B cell (primary cell): ENCODE measurements around the gene NDRG3. TPM values are rescaled to one million over a fixed set of nuclear protein-coding genes. Genes with fewer than 3 reads are reported as not detected.

ENCODE experiments used
- ATAC-seq: fragments of 200-7000 bp; cut with Tn5 transposase; one replicate; pipeline ENCODE4 v1.10.0; 2021; ENCODE audit warnings: low read depth, mild to moderate bottlenecking, moderate number of reproducible peaks, moderate library complexity
- CTCF ChIA-PET: fragments of 350-600 bp; sonication (Branson Sonifier 250); formaldehyde crosslinking; loops from one replicate; lab custom pipeline; 2021; ENCODE audit warnings: antibody characterized with exemption, inconsistent platforms; lab: Charles Lee
- POLR2A ChIA-PET: fragments of 350-600 bp; sonication (Branson Sonifier 250); formaldehyde crosslinking; loops from one replicate; lab custom pipeline; 2021; ENCODE audit warnings: antibody characterized with exemption; lab: Charles Lee
- DNase-seq: peaks from one replicate; pipeline ENCODE4 v3.0.0; 2013
- H2AFZ ChIP-seq: 2 replicates; pipeline ENCODE4 v1.6.1; 2012; ENCODE audit warnings: mild to moderate bottlenecking, low read depth, low read length; ENCODE audit not compliant: insufficient read depth, poor library complexity, severe bottlenecking
- H3K27ac ChIP-seq, 2 donors: 1 replicate in 1 of 2; 2 replicates in 1 of 2; pipeline ENCODE4 v1.5.1; 2012 to 2013; ENCODE audit warnings: low read length in 2 of 2, mild to moderate bottlenecking in 2 of 2, moderate library complexity in 1 of 2
- H3K27me3 ChIP-seq, 4 experiments: fragments of 200-600 bp in 1 of 4; sonication (generic) in 1 of 4; replicated peaks in 1 of 4; 1 replicate in 2 of 4; 2 replicates in 2 of 4; pipeline versions ENCODE4 v1.6.1 to v1.7.0; 2013 to 2016; ENCODE audit warnings: low read length in 3 of 4, mild to moderate bottlenecking in 2 of 4, mixed read lengths in 1 of 4, moderate library complexity in 1 of 4; ENCODE audit not compliant: insufficient read depth in 4 of 4, control insufficient read depth in 3 of 4; ENCODE audit errors: control extremely low read depth in 1 of 4
- H3K36me3 ChIP-seq, 2 experiments: replicated peaks in 1 of 2; 1 replicate in 1 of 2; 2 replicates in 1 of 2; pipeline versions ENCODE4 v1.6.1 to v1.7.1; 2013; ENCODE audit warnings: low read length in 1 of 2; ENCODE audit not compliant: insufficient read depth in 2 of 2, control insufficient read depth in 1 of 2; ENCODE audit errors: control extremely low read depth in 1 of 2, extremely low read depth in 1 of 2
- H3K4me1 ChIP-seq, 2 donors: fragments of 200-600 bp in 1 of 2; sonication (generic) in 1 of 2; 1 replicate in 1 of 2; 2 replicates in 1 of 2; pipeline versions ENCODE4 v1.5.1 to v1.6.1; 2013 to 2017; ENCODE audit warnings: low read length in 2 of 2; ENCODE audit not compliant: control insufficient read depth in 2 of 2, insufficient read depth in 2 of 2
- H3K4me2 ChIP-seq: replicated peaks from 2 replicates; pipeline ENCODE3; 2012; ENCODE audit warnings: mild to moderate bottlenecking, low read depth, low read length; ENCODE audit not compliant: poor library complexity, severe bottlenecking
- H3K4me3 ChIP-seq, 5 experiments: fragments of 200-600 bp in 1 of 5; sonication (generic) in 1 of 5; 1 replicate in 3 of 5; 2 replicates in 2 of 5; pipeline versions ENCODE4 v1.5.1 to v1.7.0; 2011 to 2016; ENCODE audit warnings: low read length in 4 of 5, mild to moderate bottlenecking in 4 of 5, low read depth in 2 of 5, control low read depth in 1 of 5, moderate library complexity in 1 of 5; ENCODE audit not compliant: insufficient read depth in 1 of 5; ENCODE audit errors: control extremely low read depth in 1 of 5, extremely low read depth in 1 of 5
- H3K79me2 ChIP-seq: fragments of 200-600 bp; sonication (generic); one replicate; pipeline ENCODE4 v1.6.0; 2016; ENCODE audit warnings: low read length; ENCODE audit not compliant: control insufficient read depth, insufficient read depth
- H3K9ac ChIP-seq: fragments of 200-600 bp; sonication (generic); 2 replicates; pipeline ENCODE4 v1.6.1; 2017; ENCODE audit warnings: mild to moderate bottlenecking, low read length, moderate library complexity
- H3K9me3 ChIP-seq, 3 donors: one replicate each; pipeline versions ENCODE4 v1.6.1 to v1.7.1; 2013; ENCODE audit warnings: low read length in 2 of 3; ENCODE audit not compliant: control insufficient read depth in 2 of 3, insufficient read depth in 1 of 3; ENCODE audit errors: control extremely low read depth in 1 of 3
- H4K20me1 ChIP-seq: 2 replicates; pipeline ENCODE4 v1.6.0; 2012; ENCODE audit warnings: mild to moderate bottlenecking, low read length; ENCODE audit not compliant: insufficient read depth, control insufficient read depth, poor library complexity, severe bottlenecking
- H3K27ac Mint-ChIP-seq: one replicate; pipeline ENCODE4 v1.8.0; 2021; ENCODE audit warnings: mixed read lengths
- H3K27me3 Mint-ChIP-seq: one replicate; pipeline ENCODE4 v1.8.0; 2021; ENCODE audit warnings: mixed read lengths
- H3K4me1 Mint-ChIP-seq: one replicate; pipeline ENCODE4 v1.8.0; 2021; ENCODE audit warnings: mixed read lengths
- H3K4me3 Mint-ChIP-seq: one replicate; pipeline ENCODE4 v1.8.0; 2021; ENCODE audit warnings: mixed read lengths
- H3K9me3 Mint-ChIP-seq: one replicate; pipeline ENCODE4 v1.8.0; 2022; ENCODE audit warnings: mixed read lengths; ENCODE audit not compliant: insufficient read depth
- EZH2 ChIP-seq: IDR thresholded peaks from 2 replicates; pipeline ENCODE4 v1.6.1; 2012; ENCODE audit warnings: borderline replicate concordance, low read depth, mild to moderate bottlenecking, moderate library complexity, low read length; ENCODE audit not compliant: insufficient read depth, poor library complexity, severe bottlenecking
- WGBS: methylation state at CpG from one replicate; pipeline ENCODE4 v1.1.5; 2013; ENCODE audit warnings: missing lambda C conversion rate; ENCODE audit not compliant: insufficient coverage; 5-methylcytosine and 5-hydroxymethylcytosine counted together
- intact Hi-C: fragments of 100-400 bp; cut with micrococcal nuclease; formaldehyde crosslinking; loops from one replicate; pipeline ENCODE4 v1.10.0; 2022
- polyA plus RNA-seq: library from polyadenylated mRNA; depleted of rRNA; stranded (reverse); fragments of >200 nt; gene quantifications from 2 replicates; pipeline ENCODE4 v1.2.3, GENCODE V29; 2012
- total RNA-seq, 2 donors: library from RNA; stranded (reverse); fragments of 120-200 nt in 1 of 2; gene quantifications; 1 replicate in 1 of 2; 2 replicates in 1 of 2; pipeline versions ENCODE4 v1.2.3 to v1.2.4, GENCODE V29; 2013 to 2022
- TF ChIP-seq, protein P1 (sequence below): fragments of 200-600 bp; IDR thresholded peaks from one replicate; pipeline ENCODE4 v1.8.0; 2022; ENCODE audit warnings: antibody characterized with exemption, mild to moderate bottlenecking

The NDRG3 gene
- total and polyA plus RNA-seq, 2 donors (not counting 1 experiment from before 2014, with no cell fraction given): 15.7 to 26.1 TPM

DNA sequence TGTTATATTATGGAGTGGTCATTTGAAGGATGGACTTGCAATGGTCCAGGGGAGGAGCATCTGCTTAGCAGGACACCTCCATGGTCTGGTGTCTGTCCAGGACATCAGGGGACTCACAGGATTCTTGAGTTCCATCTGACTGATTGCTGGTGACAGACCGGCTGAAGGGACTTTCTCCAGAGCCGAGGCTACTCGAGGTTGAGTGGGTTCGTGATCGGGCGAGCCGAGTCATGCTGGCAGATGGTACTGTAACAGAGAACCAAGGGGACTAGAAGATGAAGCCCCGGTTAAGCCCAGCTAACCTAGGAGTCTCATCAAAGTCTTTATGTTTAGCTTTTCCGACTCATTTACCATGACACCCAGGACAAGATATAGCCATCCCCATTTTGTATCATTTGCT, 92.4 kb downstream of the NDRG3 start:
- Histone ChIP-seq H2AFZ (no peak overlapping the region), H3K79me2 (no peaks in the 10 kb centered on the region), H3K9me3 (no peaks in the 10 kb centered on the region), H3K4me2 (no peak overlapping the region), H3K9ac (no peak overlapping the region), H3K27ac (no peak overlapping the region), H3K27me3 (no peaks in the 10 kb centered on the region), H4K20me1 (no peaks in the 10 kb centered on the region), H3K36me3 (peaks cover 4 to 26% of the 10 kb centered on the region in 2 experiments), H3K4me1 (no peaks in the 10 kb centered on the region), H3K4me3 (no peak overlapping the region)
- no peak for ATAC-seq
- intact Hi-C loops: no loop called here
- Mint-ChIP-seq H3K27me3 (no peaks in the 10 kb centered on the region), H3K27ac (no peak overlapping the region), H3K4me3 (no peak overlapping the region), H3K4me1 (no peaks in the 10 kb centered on the region), H3K9me3 (no peaks in the 10 kb centered on the region)
- ChIA-PET CTCF (no interaction called here), POLR2A (no interaction called here)
- DNase-seq: no peak
- TF ChIP-seq, protein P1, sequence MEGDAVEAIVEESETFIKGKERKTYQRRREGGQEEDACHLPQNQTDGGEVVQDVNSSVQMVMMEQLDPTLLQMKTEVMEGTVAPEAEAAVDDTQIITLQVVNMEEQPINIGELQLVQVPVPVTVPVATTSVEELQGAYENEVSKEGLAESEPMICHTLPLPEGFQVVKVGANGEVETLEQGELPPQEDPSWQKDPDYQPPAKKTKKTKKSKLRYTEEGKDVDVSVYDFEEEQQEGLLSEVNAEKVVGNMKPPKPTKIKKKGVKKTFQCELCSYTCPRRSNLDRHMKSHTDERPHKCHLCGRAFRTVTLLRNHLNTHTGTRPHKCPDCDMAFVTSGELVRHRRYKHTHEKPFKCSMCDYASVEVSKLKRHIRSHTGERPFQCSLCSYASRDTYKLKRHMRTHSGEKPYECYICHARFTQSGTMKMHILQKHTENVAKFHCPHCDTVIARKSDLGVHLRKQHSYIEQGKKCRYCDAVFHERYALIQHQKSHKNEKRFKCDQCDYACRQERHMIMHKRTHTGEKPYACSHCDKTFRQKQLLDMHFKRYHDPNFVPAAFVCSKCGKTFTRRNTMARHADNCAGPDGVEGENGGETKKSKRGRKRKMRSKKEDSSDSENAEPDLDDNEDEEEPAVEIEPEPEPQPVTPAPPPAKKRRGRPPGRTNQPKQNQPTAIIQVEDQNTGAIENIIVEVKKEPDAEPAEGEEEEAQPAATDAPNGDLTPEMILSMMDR: no peak
- no peak for TF ChIP-seq EZH2
- WGBS: 93% methylated on average over 4 of the region's 9 CpGs

DNA sequence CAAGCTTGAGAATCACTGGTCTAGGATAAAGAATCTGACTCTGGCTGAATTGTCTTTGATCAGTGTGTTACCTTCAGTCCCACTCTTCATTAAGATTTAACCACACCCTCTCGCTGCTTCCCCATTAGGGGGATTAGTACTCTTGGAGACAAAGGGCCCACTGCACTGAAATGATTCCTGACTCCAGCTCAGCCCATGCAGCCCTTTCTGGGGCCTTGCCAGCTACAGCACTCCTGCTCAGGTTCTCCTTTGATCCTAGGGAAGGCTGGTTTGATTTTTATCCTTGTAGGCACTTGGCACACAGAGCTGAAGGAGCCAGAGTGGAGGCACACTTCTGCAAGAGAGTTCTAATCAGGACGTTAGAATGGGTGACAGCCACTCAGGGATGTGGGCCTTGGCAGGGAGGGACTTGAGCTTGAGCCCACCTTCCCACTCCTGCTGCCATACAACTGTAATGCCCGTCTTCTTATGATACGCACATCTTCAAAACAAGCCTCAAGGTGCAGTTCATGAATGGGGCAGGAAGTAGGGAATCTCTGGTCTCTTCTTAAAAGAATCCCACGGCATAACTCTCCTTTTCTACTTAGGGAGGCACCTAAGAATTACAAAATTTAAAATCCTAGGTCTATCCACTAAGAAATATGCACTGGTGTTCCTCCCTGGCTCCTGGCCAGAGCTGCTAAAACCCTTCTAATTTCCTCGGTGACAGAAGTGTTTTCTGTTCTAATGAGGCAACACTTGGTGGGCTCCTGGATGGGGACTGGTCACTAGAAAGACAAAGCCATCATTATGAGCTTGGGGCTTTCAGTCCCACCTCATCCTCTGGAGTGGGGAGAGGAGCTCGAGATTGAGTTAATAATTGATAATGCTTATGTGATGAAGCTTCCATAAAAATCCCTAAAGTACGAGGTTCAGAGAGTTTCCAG, 98.4 kb downstream of the NDRG3 start:
- Mint-ChIP-seq H3K4me3 (no peak overlapping the region), H3K9me3 (no peaks in the 10 kb centered on the region), H3K27ac (peak overlapping the region; percentile 11), H3K27me3 (no peaks in the 10 kb centered on the region), H3K4me1 (peaks cover 27% of the 10 kb centered on the region)
- TF ChIP-seq EZH2: no peak
- TF ChIP-seq, protein P1: no peak
- 92% methylated on average over 3 of the region's 8 CpGs for WGBS
- Histone ChIP-seq H3K79me2 (no peaks in the 10 kb centered on the region), H4K20me1 (no peaks in the 10 kb centered on the region), H3K27me3 (no peaks in the 10 kb centered on the region), H3K27ac (no peak overlapping the region), H2AFZ (no peak overlapping the region), H3K9ac (no peak overlapping the region), H3K36me3 (peaks cover 4% of the 10 kb centered on the region in 2 experiments), H3K4me2 (no peak overlapping the region), H3K4me1 (peaks cover 9 to 13% of the 10 kb centered on the region in 2 donors), H3K4me3 (no peak overlapping the region), H3K9me3 (no peaks in the 10 kb centered on the region)
- DNase-seq (no peak), ATAC-seq (no peak)
- intact Hi-C loops: no loop called here
- ChIA-PET POLR2A (interaction anchor here (0.6 kb wide), 1 partner anchor 452 kb away, joined by 3 read pairs; no protein-coding TSS in a partner anchor), CTCF (interaction anchor here (0.9 to 1.8 kb wide), 3 partner anchors 34 to 42 kb away, joined by 3 to 4 read pairs (median 3); partner anchors contain the start of gene RAB5IF)
